Right lobe of liver (tissue), 4 donors: Measurements from ENCODE around the gene ALDH5A1.

ENCODE experiments used
- POLR2A ChIP-seq: fragments of 450-650 bp; IDR thresholded peaks from one replicate; pipeline ENCODE4 v1.6.1; 2017; ENCODE audit warnings: antibody characterized with exemption, mild to moderate bottlenecking
- TF ChIP-seq, protein P1 (sequence below), 4 donors: fragments of 200-600 bp in 3 of 4; fragments of 450-650 bp in 1 of 4; IDR thresholded peaks; one replicate each; pipeline versions ENCODE4 v1.5.1 to v1.8.0; 2016 to 2022; ENCODE audit warnings: antibody characterized with exemption in 4 of 4, mild to moderate bottlenecking in 2 of 4
- donor health status: DM: no; HTN: no; CAD: no.
- donor health status: DM: no; HTN: no; CAD: no.
- donor health status: DM: no; HTN: yes; CAD: no.

DNA sequence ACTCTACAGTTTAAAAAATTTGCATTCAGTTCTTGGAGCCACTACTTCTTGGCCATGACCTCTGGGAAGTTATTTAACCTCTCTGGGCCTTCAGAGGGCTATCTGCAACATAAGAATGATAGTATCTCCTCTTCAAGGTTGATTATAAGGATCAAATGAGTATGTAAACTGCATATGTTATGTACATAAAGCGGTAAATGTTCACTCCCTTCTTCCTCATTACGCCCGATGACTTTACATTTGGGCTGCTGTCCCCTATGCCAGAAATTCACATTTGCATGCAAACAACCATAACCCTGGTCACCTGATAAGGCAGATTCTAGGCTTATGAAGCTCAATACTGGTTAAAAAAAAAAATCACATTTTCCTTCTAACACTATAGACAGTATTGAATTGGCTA, 50.4 kb downstream of the ALDH5A1 start:
- TF ChIP-seq, protein P1, sequence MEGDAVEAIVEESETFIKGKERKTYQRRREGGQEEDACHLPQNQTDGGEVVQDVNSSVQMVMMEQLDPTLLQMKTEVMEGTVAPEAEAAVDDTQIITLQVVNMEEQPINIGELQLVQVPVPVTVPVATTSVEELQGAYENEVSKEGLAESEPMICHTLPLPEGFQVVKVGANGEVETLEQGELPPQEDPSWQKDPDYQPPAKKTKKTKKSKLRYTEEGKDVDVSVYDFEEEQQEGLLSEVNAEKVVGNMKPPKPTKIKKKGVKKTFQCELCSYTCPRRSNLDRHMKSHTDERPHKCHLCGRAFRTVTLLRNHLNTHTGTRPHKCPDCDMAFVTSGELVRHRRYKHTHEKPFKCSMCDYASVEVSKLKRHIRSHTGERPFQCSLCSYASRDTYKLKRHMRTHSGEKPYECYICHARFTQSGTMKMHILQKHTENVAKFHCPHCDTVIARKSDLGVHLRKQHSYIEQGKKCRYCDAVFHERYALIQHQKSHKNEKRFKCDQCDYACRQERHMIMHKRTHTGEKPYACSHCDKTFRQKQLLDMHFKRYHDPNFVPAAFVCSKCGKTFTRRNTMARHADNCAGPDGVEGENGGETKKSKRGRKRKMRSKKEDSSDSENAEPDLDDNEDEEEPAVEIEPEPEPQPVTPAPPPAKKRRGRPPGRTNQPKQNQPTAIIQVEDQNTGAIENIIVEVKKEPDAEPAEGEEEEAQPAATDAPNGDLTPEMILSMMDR (IDR thresholded peaks at IDR 0.05): no peak
- TF ChIP-seq POLR2A: no peak
